GM12878 (cell line): ENCODE measurements around the gene FAM187B. TPM values are rescaled to one million over a fixed set of nuclear protein-coding genes. Genes with fewer than 3 reads are reported as not detected.

Experiments
- ATAC-seq: fragments of 200-7000 bp; cut with Tn5 transposase; 3 replicates; pipeline ENCODE4 v1.9.1; 2020; ENCODE audit warnings: mild to moderate bottlenecking, moderate library complexity
- BruUV-seq: library from RNA; stranded (reverse); fragments of 400-500 nt; replicated peaks from 2 replicates; lab custom pipeline; 2021; lab: Mats Ljungman, UMichigan
- CTCF ChIA-PET: fragments of 300-600 bp; sonication (Branson Sonifier 250); formaldehyde crosslinking; extraction: SDS; loops from one replicate; lab custom pipeline; 2021; ENCODE audit warnings: inconsistent platforms; lab: Yijun Ruan, JAX
- POLR2A ChIA-PET: fragments of 350-600 bp; formaldehyde crosslinking; extraction: SDS; loops from one replicate; lab custom pipeline; 2021; ENCODE audit warnings: inconsistent platforms; lab: Charles Lee
- RAD21 ChIA-PET: fragments of 300-600 bp; sonication (Branson Sonifier 250); formaldehyde crosslinking; loops from one replicate; lab custom pipeline; 2023; ENCODE audit warnings: antibody characterized with exemption; ENCODE audit not compliant: unreplicated experiment; lab: Charles Lee
- SMC1A ChIA-PET: fragments of 300-600 bp; sonication (Branson Sonifier 250); formaldehyde crosslinking; loops from one replicate; lab custom pipeline; 2023; ENCODE audit not compliant: unreplicated experiment, uncharacterized antibody; lab: Charles Lee
- DNase-seq: peaks from one replicate; pipeline ENCODE4 v3.0.0-alpha.2; 2011; ENCODE audit warnings: low read depth, low spot score
- FAIRE-seq: peaks from 3 replicates; lab custom pipeline; 2011; peaks lifted over from hg19 to GRCh38; lab: Jason Lieb, UNC
- H2AFZ ChIP-seq: 2 replicates; pipeline ENCODE4 v1.6.0; 2011; ENCODE audit warnings: low read depth, low read length, control low read depth; ENCODE audit not compliant: control insufficient read depth
- H3K27ac ChIP-seq: 2 replicates; pipeline ENCODE4 v1.5.1; 2011; ENCODE audit warnings: control low read depth; ENCODE audit not compliant: control insufficient read depth, insufficient read depth
- H3K27me3 ChIP-seq, 2 experiments: replicated peaks in 1 of 2; 2 replicates each; pipeline versions ENCODE4 v1.6.0 to v1.6.1; 2011; ENCODE audit warnings: low read length in 1 of 2; ENCODE audit not compliant: control insufficient read depth in 2 of 2, insufficient read depth in 2 of 2
- H3K36me3 ChIP-seq, 2 experiments: 2 replicates each; pipeline ENCODE4 v1.5.1; 2011; ENCODE audit warnings: low read length in 1 of 2; ENCODE audit not compliant: control insufficient read depth in 2 of 2, insufficient read depth in 2 of 2
- H3K4me1 ChIP-seq: 2 replicates; pipeline ENCODE4 v1.6.1; 2011; ENCODE audit warnings: mild to moderate bottlenecking, low read length, moderate library complexity, mixed read lengths; ENCODE audit not compliant: control insufficient read depth, insufficient read depth
- H3K4me2 ChIP-seq: 2 replicates; pipeline ENCODE4 v1.6.0; 2011; ENCODE audit warnings: control low read depth; ENCODE audit not compliant: control insufficient read depth, insufficient read depth
- H3K4me3 ChIP-seq: fragments of 200-600 bp; sonication (generic); 2 replicates; pipeline ENCODE4 v1.5.1; 2016
- H3K79me2 ChIP-seq: 2 replicates; pipeline ENCODE4 v1.6.0; 2011; ENCODE audit warnings: low read length; ENCODE audit not compliant: control insufficient read depth, insufficient read depth
- H3K9ac ChIP-seq: 2 replicates; pipeline ENCODE4 v1.8.0; 2011; ENCODE audit warnings: low read length, control low read depth, mixed read lengths; ENCODE audit not compliant: control insufficient read depth, insufficient read depth
- H3K9me3 ChIP-seq: replicated peaks from 3 replicates; pipeline ENCODE4 v1.5.1; 2011; ENCODE audit warnings: mild to moderate bottlenecking, low read length; ENCODE audit not compliant: control insufficient read depth, insufficient read depth
- H4K20me1 ChIP-seq: 2 replicates; pipeline ENCODE4 v1.6.0; 2011; ENCODE audit not compliant: control insufficient read depth, insufficient read depth
- IKZF1 ChIP-seq: fragments of 450-650 bp; conservative IDR thresholded peaks from 2 replicates; pipeline ENCODE4 v1.6.1; 2017; ENCODE audit warnings: antibody characterized with exemption, mild to moderate bottlenecking
- KLF5 ChIP-seq: fragments of 450-650 bp; IDR thresholded peaks from 2 replicates; pipeline ENCODE4 v1.6.1; 2014; ENCODE audit warnings: mild to moderate bottlenecking; ENCODE audit not compliant: partially characterized antibody
- MXI1 ChIP-seq: fragments of 150-350 bp; IDR thresholded peaks from 2 replicates; pipeline ENCODE4 v1.6.1; 2011; ENCODE audit warnings: low read depth, mild to moderate bottlenecking, inconsistent platforms, low read length, improper control_type of control experiment
- ZNF24 ChIP-seq: fragments of 450-650 bp; IDR thresholded peaks from 2 replicates; pipeline ENCODE4 v1.6.1; 2017; ENCODE audit warnings: antibody characterized with exemption, mild to moderate bottlenecking
- WGBS: methylation state at CpG from one replicate; pipeline ENCODE4 v1.1.6; 2016; ENCODE audit warnings: low lambda C conversion rate; ENCODE audit not compliant: insufficient replicate concordance, insufficient coverage; ENCODE audit errors: missing lambda C conversion rate; 5-methylcytosine and 5-hydroxymethylcytosine counted together
- in situ Hi-C: fragments of 300-500 bp; cut with MboI; formaldehyde crosslinking; loops from 9 replicates; pipeline ENCODE4 v1.14.3; 2018; ENCODE audit warnings: mixed read lengths
- intact Hi-C: fragments of 100-400 bp; cut with micrococcal nuclease; formaldehyde crosslinking; loops from one replicate; pipeline ENCODE4 v1.14.2; 2022; ENCODE audit not compliant: unreplicated experiment
- polyA plus RNA-seq, 11 experiments: library from polyadenylated mRNA; depleted of rRNA in 4 of 11; unstranded in 6 of 11; stranded (reverse) in 5 of 11; fragments of >200 nt; fragmentation: Nextera tagmentation in 4 of 11; fragmentation: Illumina TruSeq in 1 of 11; extraction: Ambion mirVana in 4 of 11; extraction: Trizol in 1 of 11; gene quantifications; 1 replicate in 1 of 11; 2 replicates in 10 of 11; pipeline versions ENCODE4 v1.2.1 to v1.2.3, GENCODE V29; 2011 to 2016; ENCODE audit warnings: inconsistent platforms in 2 of 11, missing spikeins in 2 of 11, low read depth in 1 of 11
- total RNA-seq, 4 experiments: library from RNA; depleted of rRNA in 3 of 4; stranded (reverse); fragments of >200 nt in 3 of 4; fragmentation: Illumina TruSeq in 1 of 4; extraction: Trizol in 1 of 4; gene quantifications; 2 replicates each; pipeline versions ENCODE4 v1.2.1 to v1.2.3, GENCODE V29; 2013 to 2021
- TF ChIP-seq, protein P1 (sequence below): IDR thresholded peaks from 2 replicates; pipeline ENCODE4 v1.6.1; 2012; ENCODE audit warnings: improper control_type of control experiment, low read depth, low read length; ENCODE audit not compliant: insufficient replicate concordance

The FAM187B gene
- total and polyA plus RNA-seq, 10 of the 15 experiments (the other 5 are each of a cell fraction or from before 2014, with no cell fraction given): 0.05 TPM; not detected in 9

DNA sequence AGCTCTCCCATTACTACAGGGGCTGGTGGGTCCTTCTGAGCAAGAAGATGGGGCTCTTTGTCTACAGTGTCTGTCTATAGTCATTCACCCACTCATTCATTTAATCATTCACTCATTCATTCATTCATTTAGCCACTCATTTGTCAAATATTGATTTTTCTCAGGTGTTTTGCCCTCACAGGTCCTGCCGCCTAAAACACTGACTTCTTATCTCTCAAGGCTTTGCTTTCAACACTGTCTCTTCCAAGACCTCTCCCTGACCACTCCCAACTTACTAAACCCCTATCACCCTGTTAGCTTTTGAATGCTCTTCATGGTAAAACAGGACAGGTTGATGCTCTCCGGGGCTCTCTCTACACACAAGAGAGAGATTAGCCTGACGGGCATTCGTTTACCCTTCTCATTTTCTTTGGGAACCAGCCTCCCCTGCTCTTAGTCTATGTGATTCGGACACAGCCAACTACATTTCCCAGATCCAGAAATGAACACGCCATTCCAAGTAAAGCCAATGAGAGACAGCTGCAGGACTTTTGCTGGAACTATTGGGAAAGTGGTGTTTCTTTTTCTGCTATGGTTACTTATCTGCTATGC, 22.7 kb downstream of the FAM187B start:
- DNase-seq: no peak
- Histone ChIP-seq H2AFZ (no peak overlapping the region; the same call in 1 of the 2 replicates), H3K9ac (peak overlapping the region; percentile 4; the same call in 1 of the 2 replicates), H3K27me3 (no peaks in the 10 kb centered on the region), H3K4me3 (peak overlapping the region; percentile 27; the same call in 1 of the 2 replicates), H4K20me1 (no peaks in the 10 kb centered on the region), H3K27ac (peak overlapping the region; percentile 83), H3K36me3 (no peaks in the 10 kb centered on the region), H3K9me3 (no peaks in the 10 kb centered on the region), H3K79me2 (no peaks in the 10 kb centered on the region)
- ATAC-seq: peak; percentile 32
- intact Hi-C loops (loop anchor here (1.0 to 5.0 kb wide), 2 partner anchors 41 to 49 kb away; no protein-coding TSS in a partner anchor), in situ Hi-C loops (no loop called here)
- WGBS: 14% methylated on average over 6 of the region's 6 CpGs
- FAIRE-seq: peak; percentile 18
- no TSS peak for BruUV-seq
- ChIA-PET POLR2A (interaction anchor here (0.9 to 2.1 kb wide), 4 partner anchors 10 to 45 kb away, joined by 3 to 6 read pairs (median 4); no protein-coding TSS in a partner anchor), RAD21 (interaction anchor here (0.7 to 3.3 kb wide), 7 partner anchors 31 to 140 kb away, joined by 3 to 15 read pairs (median 4); partner anchors contain the start of gene FXYD7)
- TF ChIP-seq ZNF24 (peak; percentile 96), MXI1 (0 out of 2 replicates have a peak, but pooled peaks have one; percentile 15), KLF5 (no peak), IKZF1 (0 out of 2 replicates have a peak, but pooled peaks have one; percentile 11)
- TF ChIP-seq, protein P1, sequence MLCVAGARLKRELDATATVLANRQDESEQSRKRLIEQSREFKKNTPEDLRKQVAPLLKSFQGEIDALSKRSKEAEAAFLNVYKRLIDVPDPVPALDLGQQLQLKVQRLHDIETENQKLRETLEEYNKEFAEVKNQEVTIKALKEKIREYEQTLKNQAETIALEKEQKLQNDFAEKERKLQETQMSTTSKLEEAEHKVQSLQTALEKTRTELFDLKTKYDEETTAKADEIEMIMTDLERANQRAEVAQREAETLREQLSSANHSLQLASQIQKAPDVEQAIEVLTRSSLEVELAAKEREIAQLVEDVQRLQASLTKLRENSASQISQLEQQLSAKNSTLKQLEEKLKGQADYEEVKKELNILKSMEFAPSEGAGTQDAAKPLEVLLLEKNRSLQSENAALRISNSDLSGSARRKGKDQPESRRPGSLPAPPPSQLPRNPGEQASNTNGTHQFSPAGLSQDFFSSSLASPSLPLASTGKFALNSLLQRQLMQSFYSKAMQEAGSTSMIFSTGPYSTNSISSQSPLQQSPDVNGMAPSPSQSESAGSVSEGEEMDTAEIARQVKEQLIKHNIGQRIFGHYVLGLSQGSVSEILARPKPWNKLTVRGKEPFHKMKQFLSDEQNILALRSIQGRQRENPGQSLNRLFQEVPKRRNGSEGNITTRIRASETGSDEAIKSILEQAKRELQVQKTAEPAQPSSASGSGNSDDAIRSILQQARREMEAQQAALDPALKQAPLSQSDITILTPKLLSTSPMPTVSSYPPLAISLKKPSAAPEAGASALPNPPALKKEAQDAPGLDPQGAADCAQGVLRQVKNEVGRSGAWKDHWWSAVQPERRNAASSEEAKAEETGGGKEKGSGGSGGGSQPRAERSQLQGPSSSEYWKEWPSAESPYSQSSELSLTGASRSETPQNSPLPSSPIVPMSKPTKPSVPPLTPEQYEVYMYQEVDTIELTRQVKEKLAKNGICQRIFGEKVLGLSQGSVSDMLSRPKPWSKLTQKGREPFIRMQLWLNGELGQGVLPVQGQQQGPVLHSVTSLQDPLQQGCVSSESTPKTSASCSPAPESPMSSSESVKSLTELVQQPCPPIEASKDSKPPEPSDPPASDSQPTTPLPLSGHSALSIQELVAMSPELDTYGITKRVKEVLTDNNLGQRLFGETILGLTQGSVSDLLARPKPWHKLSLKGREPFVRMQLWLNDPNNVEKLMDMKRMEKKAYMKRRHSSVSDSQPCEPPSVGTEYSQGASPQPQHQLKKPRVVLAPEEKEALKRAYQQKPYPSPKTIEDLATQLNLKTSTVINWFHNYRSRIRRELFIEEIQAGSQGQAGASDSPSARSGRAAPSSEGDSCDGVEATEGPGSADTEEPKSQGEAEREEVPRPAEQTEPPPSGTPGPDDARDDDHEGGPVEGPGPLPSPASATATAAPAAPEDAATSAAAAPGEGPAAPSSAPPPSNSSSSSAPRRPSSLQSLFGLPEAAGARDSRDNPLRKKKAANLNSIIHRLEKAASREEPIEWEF: peak; percentile 28
- TF ChIP-seq, all 136 proteins: peak for 4
- CTCF ChIA-PET: interaction anchor here (0.8 to 2.0 kb wide), 6 partner anchors 9 to 70 kb away, joined by 3 to 9 read pairs (median 5); partner anchors contain the start of genes FXYD7 and LGI4
- Histone ChIP-seq H3K4me1 (peaks cover 36% of the 10 kb centered on the region), H3K4me2 (peak overlapping the region; percentile 68)
- SMC1A ChIA-PET: interaction anchor here (0.8 to 1.9 kb wide), 9 partner anchors 10 to 114 kb away, joined by 3 to 8 read pairs (median 3); partner anchors contain the start of gene FXYD5
